Measurements from ENCODE around the gene PLA2G2C.

DNA sequence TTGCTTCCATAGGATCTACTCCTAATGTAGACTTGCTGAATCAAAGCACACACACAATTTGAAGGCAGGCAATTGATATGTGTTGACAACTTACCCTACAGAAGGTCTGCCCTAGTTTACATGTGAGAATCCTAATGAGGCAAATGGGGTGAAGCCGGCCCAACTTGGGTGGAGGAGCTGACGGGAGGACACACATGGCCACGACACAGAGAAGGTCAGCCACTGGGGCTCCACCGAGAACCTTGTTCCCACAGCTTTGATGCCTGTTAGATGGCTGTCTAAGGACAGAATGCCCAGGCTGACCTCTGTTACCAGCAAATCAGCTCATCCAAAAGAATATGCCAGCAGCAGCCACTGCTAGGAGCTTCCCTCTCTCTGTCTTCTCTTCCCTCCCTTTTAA, 65.5 kb downstream of the PLA2G2C start:
- TF ChIP-seq LEF1 (IDR thresholded peaks at IDR 0.05; ENCODE audit: borderline replicate concordance) (no peak), ARNT (IDR thresholded peaks at IDR 0.05) (no peak), SUZ12 (IDR thresholded peaks at IDR 0.05) (no peak), FOXK2 (IDR thresholded peaks at IDR 0.05) (no peak), HDGF (IDR thresholded peaks at IDR 0.05; ENCODE audit: borderline replicate concordance) (no peak), BHLHE40 (IDR thresholded peaks at IDR 0.05; ENCODE audit: borderline replicate concordance) (no peak), ZNF384 (IDR thresholded peaks at IDR 0.05) (no peak), NFRKB (IDR thresholded peaks at IDR 0.05) (no peak), ELF4 (IDR thresholded peaks at IDR 0.05) (no peak), FOXA1 (IDR thresholded peaks at IDR 0.05) (no peak), CTBP1 (IDR thresholded peaks at IDR 0.05; ENCODE audit: borderline replicate concordance) (no peak), SP1 (IDR thresholded peaks at IDR 0.05) (no peak)
- TF ChIP-seq, protein P1, sequence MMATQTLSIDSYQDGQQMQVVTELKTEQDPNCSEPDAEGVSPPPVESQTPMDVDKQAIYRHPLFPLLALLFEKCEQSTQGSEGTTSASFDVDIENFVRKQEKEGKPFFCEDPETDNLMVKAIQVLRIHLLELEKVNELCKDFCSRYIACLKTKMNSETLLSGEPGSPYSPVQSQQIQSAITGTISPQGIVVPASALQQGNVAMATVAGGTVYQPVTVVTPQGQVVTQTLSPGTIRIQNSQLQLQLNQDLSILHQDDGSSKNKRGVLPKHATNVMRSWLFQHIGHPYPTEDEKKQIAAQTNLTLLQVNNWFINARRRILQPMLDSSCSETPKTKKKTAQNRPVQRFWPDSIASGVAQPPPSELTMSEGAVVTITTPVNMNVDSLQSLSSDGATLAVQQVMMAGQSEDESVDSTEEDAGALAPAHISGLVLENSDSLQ (IDR thresholded peaks at IDR 0.05), result no peak
